Cardiac muscle cell (in vitro differentiated cells and primary cell): Measurements from ENCODE around the gene PPP1CB. TPM values are rescaled to one million over a fixed set of nuclear protein-coding genes. Genes with fewer than 3 reads are reported as not detected.

Source experiments
- DNase-seq, 2 donors: peaks; one replicate each; pipeline versions ENCODE4 v3.0.0 to v3.0.0-alpha.2; 2010 to 2017; ENCODE audit warnings: low read depth in 1 of 2, low spot score in 1 of 2
- H3K27ac ChIP-seq: fragments of 200-600 bp; sonication (generic); 2 replicates; pipeline ENCODE4 v1.5.1; 2016
- H3K27me3 ChIP-seq: fragments of 200-600 bp; sonication (generic); 2 replicates; pipeline ENCODE4 v1.6.0; 2016; ENCODE audit warnings: control low read depth
- H3K36me3 ChIP-seq: fragments of 200-600 bp; sonication (generic); 2 replicates; pipeline ENCODE4 v1.5.1; 2016; ENCODE audit warnings: control low read depth
- H3K4me1 ChIP-seq: fragments of 200-600 bp; sonication (generic); 2 replicates; pipeline ENCODE4 v1.8.1; 2017; ENCODE audit warnings: low read depth, mild to moderate bottlenecking, mixed run types
- H3K4me3 ChIP-seq: fragments of 200-600 bp; sonication (generic); 2 replicates; pipeline ENCODE4 v1.5.1; 2016; ENCODE audit warnings: mild to moderate bottlenecking
- H3K9me3 ChIP-seq: fragments of 200-600 bp; sonication (generic); 2 replicates; pipeline ENCODE4 v1.5.1; 2017; ENCODE audit warnings: low read depth, mild to moderate bottlenecking, control low read depth
- polyA plus RNA-seq: library from polyadenylated mRNA; unstranded; fragments of >200 nt; fragmentation: Nextera tagmentation; extraction: Ambion mirVana; gene quantifications from 2 replicates; pipeline ENCODE4 v1.2.1, GENCODE V29; 2016
- total RNA-seq: library from RNA; depleted of rRNA; stranded (reverse); fragments of >200 nt; gene quantifications from 2 replicates; pipeline ENCODE4 v1.2.3, GENCODE V29; 2016
- TF ChIP-seq, protein P1 (sequence below): IDR thresholded peaks from 2 replicates; pipeline ENCODE4 v1.5.1; 2012; ENCODE audit warnings: low read depth, mild to moderate bottlenecking, low read length

Gene PPP1CB
- total and polyA plus RNA-seq, 2 experiments from 2014 or later = 140 to 161 TPM

DNA sequence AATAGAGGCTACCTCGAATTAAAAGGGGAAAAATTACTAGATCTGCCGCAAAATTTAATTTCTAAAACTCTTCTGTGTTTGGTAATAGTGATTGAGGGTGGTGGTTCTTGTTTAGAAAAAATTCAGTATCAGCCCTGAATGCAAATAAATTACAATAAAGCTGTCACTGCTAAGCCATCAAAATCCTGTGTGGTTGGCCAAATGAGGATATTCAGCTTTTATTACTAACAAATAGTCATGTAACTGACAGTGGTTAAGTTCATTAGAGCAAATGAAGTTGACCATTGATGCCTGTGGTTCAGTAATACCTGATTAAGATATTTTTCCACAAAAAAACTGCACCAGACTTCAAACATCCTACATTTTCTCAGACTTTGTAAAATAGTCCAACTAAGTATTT lies 14.4 kb downstream of the PPP1CB start:
- H3K4me3 ChIP-seq = no peak overlapping the region

DNA sequence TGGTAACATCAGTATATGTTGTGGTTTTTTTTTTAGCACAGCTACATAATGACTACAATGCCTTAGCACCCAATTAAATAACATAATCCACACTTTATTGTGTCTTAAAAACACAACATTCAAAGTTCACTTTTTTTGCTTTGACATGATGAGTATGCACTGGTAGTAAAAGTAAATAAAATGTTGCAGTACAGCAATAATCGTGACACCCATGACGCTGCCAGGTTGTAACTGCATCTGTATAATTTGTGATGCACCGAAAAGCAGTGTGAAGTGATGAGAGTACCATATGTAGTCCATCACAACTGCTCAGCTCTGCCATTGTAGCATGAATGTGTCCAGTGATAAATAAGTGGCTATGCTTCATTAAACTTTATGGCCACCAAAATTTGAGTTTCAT lies 15.7 kb downstream of the PPP1CB start:
- no peaks in the 10 kb centered on the region for H3K27me3 ChIP-seq
- TF ChIP-seq, protein P1, sequence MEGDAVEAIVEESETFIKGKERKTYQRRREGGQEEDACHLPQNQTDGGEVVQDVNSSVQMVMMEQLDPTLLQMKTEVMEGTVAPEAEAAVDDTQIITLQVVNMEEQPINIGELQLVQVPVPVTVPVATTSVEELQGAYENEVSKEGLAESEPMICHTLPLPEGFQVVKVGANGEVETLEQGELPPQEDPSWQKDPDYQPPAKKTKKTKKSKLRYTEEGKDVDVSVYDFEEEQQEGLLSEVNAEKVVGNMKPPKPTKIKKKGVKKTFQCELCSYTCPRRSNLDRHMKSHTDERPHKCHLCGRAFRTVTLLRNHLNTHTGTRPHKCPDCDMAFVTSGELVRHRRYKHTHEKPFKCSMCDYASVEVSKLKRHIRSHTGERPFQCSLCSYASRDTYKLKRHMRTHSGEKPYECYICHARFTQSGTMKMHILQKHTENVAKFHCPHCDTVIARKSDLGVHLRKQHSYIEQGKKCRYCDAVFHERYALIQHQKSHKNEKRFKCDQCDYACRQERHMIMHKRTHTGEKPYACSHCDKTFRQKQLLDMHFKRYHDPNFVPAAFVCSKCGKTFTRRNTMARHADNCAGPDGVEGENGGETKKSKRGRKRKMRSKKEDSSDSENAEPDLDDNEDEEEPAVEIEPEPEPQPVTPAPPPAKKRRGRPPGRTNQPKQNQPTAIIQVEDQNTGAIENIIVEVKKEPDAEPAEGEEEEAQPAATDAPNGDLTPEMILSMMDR = no peak
- H3K9me3 ChIP-seq = no peaks in the 10 kb centered on the region
- no peaks in the 10 kb centered on the region for H3K36me3 ChIP-seq
- peaks cover 6% of the 10 kb centered on the region for H3K4me1 ChIP-seq
- no peak for DNase-seq
- no peak overlapping the region for H3K27ac ChIP-seq
- no peak overlapping the region for H3K4me3 ChIP-seq

More for the DNA sequence above, 14.4 kb downstream of the PPP1CB start:
- H3K27ac ChIP-seq = no peak overlapping the region
- peaks cover 7% of the 10 kb centered on the region for H3K4me1 ChIP-seq
- no peaks in the 10 kb centered on the region for H3K9me3 ChIP-seq
- TF ChIP-seq, protein P1 = no peak
- no peaks in the 10 kb centered on the region for H3K27me3 ChIP-seq
- DNase-seq = no peak
- no peaks in the 10 kb centered on the region for H3K36me3 ChIP-seq

DNA sequence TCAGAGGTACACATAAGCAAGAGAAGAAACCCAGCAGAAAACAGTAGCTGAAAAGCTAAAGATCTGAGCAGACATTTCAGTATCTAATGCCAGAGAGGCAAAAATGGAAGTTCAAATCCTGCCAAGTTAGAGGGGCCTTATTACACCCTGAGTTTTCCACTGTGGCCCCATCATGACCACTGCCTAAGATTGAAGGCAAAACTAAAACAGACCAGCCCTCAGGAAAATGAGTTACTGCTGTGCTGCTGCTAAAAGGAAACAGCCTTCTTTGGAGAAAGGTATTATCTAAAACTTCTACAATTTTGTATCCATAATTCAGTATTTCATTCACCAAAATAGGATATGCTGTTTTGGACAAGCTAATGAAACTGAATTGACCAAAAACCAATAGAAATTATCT lies 16.8 kb downstream of the PPP1CB start:
- TF ChIP-seq, protein P1 = no peak
- Histone ChIP-seq H3K4me3 (no peak overlapping the region), H3K9me3 (no peaks in the 10 kb centered on the region), H3K4me1 (no peaks in the 10 kb centered on the region), H3K27me3 (no peaks in the 10 kb centered on the region), H3K27ac (no peak overlapping the region), H3K36me3 (no peaks in the 10 kb centered on the region)
- no peak for DNase-seq

DNA sequence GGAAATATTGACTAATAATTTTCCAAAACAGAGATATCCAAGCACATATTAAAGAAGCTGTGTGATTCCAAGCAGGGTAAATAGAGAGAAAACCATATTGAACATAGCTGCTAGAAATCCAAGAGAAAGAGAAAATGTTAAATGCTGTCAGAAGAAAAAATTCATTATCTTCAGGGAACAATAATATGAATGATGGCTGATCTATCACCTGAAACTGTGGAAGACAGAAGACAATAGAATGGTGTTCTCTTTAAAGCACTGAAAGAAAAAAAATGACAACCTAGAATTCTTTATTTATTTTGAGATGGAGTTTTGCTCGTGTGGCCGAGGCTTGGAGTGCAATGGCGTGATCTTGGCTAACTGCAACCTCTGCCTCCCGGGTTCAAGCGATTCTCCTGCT lies 17.3 kb downstream of the PPP1CB start:
- H3K9me3 ChIP-seq = no peaks in the 10 kb centered on the region
- TF ChIP-seq, protein P1 = no peak
- H3K27ac ChIP-seq = no peak overlapping the region
- no peaks in the 10 kb centered on the region for H3K27me3 ChIP-seq
- H3K4me1 ChIP-seq = no peaks in the 10 kb centered on the region
- H3K36me3 ChIP-seq = no peaks in the 10 kb centered on the region
- no peak for DNase-seq
- no peak overlapping the region for H3K4me3 ChIP-seq

DNA sequence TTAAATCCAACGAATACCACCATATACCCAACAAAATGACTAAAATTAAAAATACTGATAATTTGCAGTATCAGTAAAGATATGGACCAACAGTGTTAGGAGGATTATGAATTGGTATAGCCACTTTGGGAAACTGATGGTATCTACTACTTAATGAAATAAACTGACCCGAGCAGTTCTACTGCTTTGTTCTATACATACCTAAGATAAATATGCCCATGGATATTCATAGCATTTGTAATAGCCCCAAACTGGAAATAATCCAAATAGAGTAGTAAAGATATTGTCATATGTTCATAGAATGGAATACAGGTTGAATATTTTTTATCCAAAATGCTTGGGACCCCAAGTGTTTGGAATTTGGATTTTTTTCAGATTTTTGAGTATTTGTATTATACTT lies 20.7 kb downstream of the PPP1CB start:
- H3K36me3 ChIP-seq = peaks cover 6% of the 10 kb centered on the region
- DNase-seq = no peak
- no peak overlapping the region for H3K27ac ChIP-seq
- no peak overlapping the region for H3K4me3 ChIP-seq
- H3K4me1 ChIP-seq = no peaks in the 10 kb centered on the region
- TF ChIP-seq, protein P1 = no peak
- H3K27me3 ChIP-seq = no peaks in the 10 kb centered on the region
- H3K9me3 ChIP-seq = no peaks in the 10 kb centered on the region

DNA sequence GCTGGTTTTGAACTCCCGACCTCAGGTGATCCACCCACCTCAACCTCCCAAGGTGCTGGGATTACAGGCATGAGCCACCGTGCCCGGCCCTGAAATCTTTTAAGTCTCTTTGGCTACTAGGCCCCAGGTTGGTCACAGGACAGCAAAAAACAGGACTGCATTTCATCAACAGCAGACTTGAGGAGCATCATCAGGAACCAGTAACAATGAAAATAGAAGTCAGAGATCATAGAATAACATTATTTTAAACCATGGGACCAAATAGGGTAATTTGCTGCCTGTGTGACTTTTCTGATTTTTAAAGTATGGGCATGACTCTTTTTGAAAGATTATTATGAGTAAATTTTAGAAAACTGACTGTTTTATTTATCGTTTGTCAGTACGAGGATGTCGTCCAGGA lies 24.8 kb downstream of the PPP1CB start:
- peaks cover 10% of the 10 kb centered on the region for H3K4me1 ChIP-seq
- H3K27ac ChIP-seq = no peak overlapping the region
- H3K36me3 ChIP-seq = peaks cover 41% of the 10 kb centered on the region
- TF ChIP-seq, protein P1 = no peak
- no peaks in the 10 kb centered on the region for H3K27me3 ChIP-seq
- H3K4me3 ChIP-seq = no peak overlapping the region
- no peaks in the 10 kb centered on the region for H3K9me3 ChIP-seq
- no peak for DNase-seq
